Pancreas (tissue), 10 donors: Measurements from ENCODE around the gene KDM4C. TPM values are rescaled to one million over a fixed set of nuclear protein-coding genes. Genes with fewer than 3 reads are reported as not detected.

Experiments used
- ATAC-seq, 4 donors: fragments of 200-7000 bp; cut with Tn5 transposase; one replicate each; pipeline versions ENCODE4 v1.8.0 to v1.9.1; 2020; ENCODE audit warnings: mild to moderate bottlenecking in 4 of 4, moderate library complexity in 4 of 4
- DNase-seq, 6 donors: peaks; one replicate each; pipeline ENCODE4 v3.0.0-alpha.2; 2020
- FAIRE-seq: peaks from 2 replicates; lab custom pipeline; 2012; peaks lifted over from hg19 to GRCh38; lab: Jason Lieb, UNC
- H3K27ac ChIP-seq, 4 donors: fragments of 200-600 bp; sonication (generic); 1 replicate in 3 of 4; 2 replicates in 1 of 4; pipeline versions ENCODE4 v1.5.0 to v1.8.0; 2020
- H3K27me3 ChIP-seq, 4 donors: fragments of 200-600 bp; one replicate each; pipeline ENCODE4 v1.8.0; 2021
- H3K36me3 ChIP-seq, 3 donors: fragments of 200-600 bp; sonication (generic) in 1 of 3; one replicate each; pipeline versions ENCODE4 v1.5.0 to v1.8.0; 2020 to 2021
- H3K4me1 ChIP-seq, 3 donors: fragments of 200-600 bp; one replicate each; pipeline ENCODE4 v1.8.0; 2021
- H3K4me3 ChIP-seq, 4 donors: fragments of 200-600 bp; sonication (generic) in 2 of 4; one replicate each; pipeline versions ENCODE4 v1.5.0 to v1.8.0; 2020 to 2021
- H3K9me3 ChIP-seq, 4 donors: fragments of 200-600 bp; one replicate each; pipeline ENCODE4 v1.8.0; 2021
- WGBS, 2 donors: extraction: QIAGEN DNeasy Blood & Tissue Kit; methylation state at CpG; one replicate each; pipeline ENCODE4 v1.1.7; 2013; 5-methylcytosine and 5-hydroxymethylcytosine counted together
- intact Hi-C, 3 donors: fragments of 100-400 bp; cut with DNase I; formaldehyde crosslinking; loops; one replicate each; pipeline versions ENCODE4 v1.11.1 to v1.14.2; 2022
- polyA plus RNA-seq, 2 donors: library from polyadenylated mRNA; stranded (reverse); fragments of 200-250 nt; gene quantifications; one replicate each; pipeline ENCODE4 v1.2.3, GENCODE V29; 2013
- total RNA-seq, 6 donors: library from RNA; stranded (reverse); fragmentation: NEBNext Ultra II Directional in 4 of 6; extraction: Animal tissue kit (Norgen Biotek cat#: 25700) in 4 of 6; gene quantifications; one replicate each; pipeline versions ENCODE4 v1.2.1 to v1.2.4, GENCODE V29; 2021 to 2023
- TF ChIP-seq, protein P1 (sequence below), 4 donors: fragments of 200-600 bp; sonication (generic) in 3 of 4; IDR thresholded peaks; one replicate each; pipeline versions ENCODE4 v1.5.0 to v1.8.0; 2021; ENCODE audit warnings: antibody characterized with exemption in 4 of 4
- donor health status: healthy with polysubstance abuse.
- donor health status: DM: no; HTN: no; CAD: no; lungs with moderate emphysema.
- donor health status: DM: no; HTN: no; CAD: no.
- donor health status: control.
- donor health status: control.
- donor health status: Bipolar disorder and iron deficiency.
- donor health status: DM: yes; HTN: yes; CAD: no.
- donor health status: DM: no; HTN: no; CAD: no.
- donor health status: DM: no; HTN: no; CAD: no.
- donor health status: DM: yes; HTN: yes; CAD: no.

Gene KDM4C
- total and polyA plus RNA-seq, 8 donors: 10.5 to 30.8 (median 19.7) TPM

DNA sequence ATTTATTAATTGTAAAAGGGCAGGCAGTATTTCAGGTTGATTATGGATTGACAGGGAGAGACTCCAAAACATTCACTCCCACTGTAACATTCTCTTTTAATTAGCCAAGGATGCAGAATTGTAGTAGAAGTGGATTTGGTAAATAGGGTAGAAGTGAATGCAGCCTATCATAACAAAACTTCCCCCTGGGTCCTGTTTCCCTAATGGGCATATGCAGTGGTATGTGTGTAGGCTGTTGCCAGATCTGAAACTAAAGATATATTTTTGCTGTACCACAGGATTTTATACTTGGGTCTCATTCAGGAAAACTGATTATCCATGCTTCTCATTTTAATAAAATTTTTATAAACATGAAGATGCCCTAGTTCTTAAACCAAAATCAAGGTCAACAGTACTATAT is 351.2 kb downstream of the KDM4C start:
- no peaks in the 10 kb centered on the region for H3K4me1 ChIP-seq
- ATAC-seq (no peak), DNase-seq (no peak), FAIRE-seq (no peak)
- TF ChIP-seq, protein P1, sequence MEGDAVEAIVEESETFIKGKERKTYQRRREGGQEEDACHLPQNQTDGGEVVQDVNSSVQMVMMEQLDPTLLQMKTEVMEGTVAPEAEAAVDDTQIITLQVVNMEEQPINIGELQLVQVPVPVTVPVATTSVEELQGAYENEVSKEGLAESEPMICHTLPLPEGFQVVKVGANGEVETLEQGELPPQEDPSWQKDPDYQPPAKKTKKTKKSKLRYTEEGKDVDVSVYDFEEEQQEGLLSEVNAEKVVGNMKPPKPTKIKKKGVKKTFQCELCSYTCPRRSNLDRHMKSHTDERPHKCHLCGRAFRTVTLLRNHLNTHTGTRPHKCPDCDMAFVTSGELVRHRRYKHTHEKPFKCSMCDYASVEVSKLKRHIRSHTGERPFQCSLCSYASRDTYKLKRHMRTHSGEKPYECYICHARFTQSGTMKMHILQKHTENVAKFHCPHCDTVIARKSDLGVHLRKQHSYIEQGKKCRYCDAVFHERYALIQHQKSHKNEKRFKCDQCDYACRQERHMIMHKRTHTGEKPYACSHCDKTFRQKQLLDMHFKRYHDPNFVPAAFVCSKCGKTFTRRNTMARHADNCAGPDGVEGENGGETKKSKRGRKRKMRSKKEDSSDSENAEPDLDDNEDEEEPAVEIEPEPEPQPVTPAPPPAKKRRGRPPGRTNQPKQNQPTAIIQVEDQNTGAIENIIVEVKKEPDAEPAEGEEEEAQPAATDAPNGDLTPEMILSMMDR (IDR thresholded peaks at IDR 0.05): no peak
- H3K36me3 ChIP-seq: peaks cover 0 to 19% (median 4%) of the 10 kb centered on the region in 3 donors
- H3K9me3 ChIP-seq: no peaks in the 10 kb centered on the region
- intact Hi-C loops: no loop called here
- no peaks in the 10 kb centered on the region for H3K27me3 ChIP-seq
- no peak overlapping the region for H3K4me3 ChIP-seq
- no peak overlapping the region for H3K27ac ChIP-seq

DNA sequence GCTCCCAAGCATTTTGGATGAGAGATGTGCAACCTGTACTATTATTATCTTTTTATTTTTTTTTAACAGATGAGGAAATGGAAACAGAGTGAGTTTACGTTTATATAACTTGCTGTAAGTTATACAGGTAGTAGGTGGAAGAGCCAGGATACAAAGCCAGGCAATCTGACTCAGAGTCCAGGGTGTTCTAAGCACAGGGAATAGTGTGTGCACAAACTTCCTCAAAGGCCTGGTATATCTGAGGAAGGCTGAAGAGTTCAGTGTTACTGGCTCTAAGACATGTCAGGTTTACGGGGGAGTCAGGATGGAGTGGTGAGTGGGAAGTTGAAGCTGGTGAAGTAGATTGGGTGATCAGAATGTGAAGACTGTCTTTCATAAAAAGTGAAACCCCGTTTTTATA is 353.6 kb downstream of the KDM4C start:
- WGBS, 2 donors: 61 to 86% methylated on average over 3 of the region's 3 CpGs
- TF ChIP-seq, protein P1 (IDR thresholded peaks at IDR 0.05): no peak
- no peak for ATAC-seq
- Histone ChIP-seq H3K36me3 (peaks cover 0 to 3% (median 0%) of the 10 kb centered on the region in 3 donors), H3K9me3 (no peaks in the 10 kb centered on the region), H3K4me3 (no peak overlapping the region), H3K4me1 (no peaks in the 10 kb centered on the region), H3K27ac (no peak overlapping the region), H3K27me3 (no peaks in the 10 kb centered on the region)
- FAIRE-seq: no peak
- intact Hi-C loops: no loop called here
- DNase-seq: no peak

DNA sequence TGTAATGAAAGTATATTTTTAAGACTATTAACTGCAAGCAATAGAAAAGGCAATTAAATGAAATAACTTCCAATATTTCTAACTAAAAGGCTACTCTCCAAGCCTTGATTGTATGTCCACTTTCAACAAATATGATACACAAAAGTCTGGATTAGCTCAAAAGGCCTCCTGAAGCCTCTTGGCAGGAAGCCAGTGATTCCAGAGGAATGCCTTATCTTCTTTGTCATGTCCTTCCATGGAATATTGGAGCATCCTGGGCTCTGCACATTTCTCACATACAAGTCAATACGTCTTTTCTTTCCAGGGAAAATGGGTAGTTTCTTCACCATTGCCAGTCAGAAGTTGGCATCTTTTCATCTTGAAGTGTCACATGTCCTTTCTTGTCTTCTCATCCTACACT is 357.8 kb downstream of the KDM4C start:
- no peak overlapping the region for H3K27ac ChIP-seq
- intact Hi-C loops: no loop called here
- H3K4me3 ChIP-seq: no peak overlapping the region
- H3K9me3 ChIP-seq: no peaks in the 10 kb centered on the region
- H3K36me3 ChIP-seq: peaks cover 0 to 3% (median 0%) of the 10 kb centered on the region in 3 donors
- DNase-seq (no peak), ATAC-seq (no peak), FAIRE-seq (no peak)
- WGBS, 2 donors: 0 to 90% methylated on average over 1 of the region's 1 CpG
- peaks cover 0 to 9% (median 7%) of the 10 kb centered on the region in 3 donors for H3K4me1 ChIP-seq
- TF ChIP-seq, protein P1 (IDR thresholded peaks at IDR 0.05): no peak
- H3K27me3 ChIP-seq: no peaks in the 10 kb centered on the region

DNA sequence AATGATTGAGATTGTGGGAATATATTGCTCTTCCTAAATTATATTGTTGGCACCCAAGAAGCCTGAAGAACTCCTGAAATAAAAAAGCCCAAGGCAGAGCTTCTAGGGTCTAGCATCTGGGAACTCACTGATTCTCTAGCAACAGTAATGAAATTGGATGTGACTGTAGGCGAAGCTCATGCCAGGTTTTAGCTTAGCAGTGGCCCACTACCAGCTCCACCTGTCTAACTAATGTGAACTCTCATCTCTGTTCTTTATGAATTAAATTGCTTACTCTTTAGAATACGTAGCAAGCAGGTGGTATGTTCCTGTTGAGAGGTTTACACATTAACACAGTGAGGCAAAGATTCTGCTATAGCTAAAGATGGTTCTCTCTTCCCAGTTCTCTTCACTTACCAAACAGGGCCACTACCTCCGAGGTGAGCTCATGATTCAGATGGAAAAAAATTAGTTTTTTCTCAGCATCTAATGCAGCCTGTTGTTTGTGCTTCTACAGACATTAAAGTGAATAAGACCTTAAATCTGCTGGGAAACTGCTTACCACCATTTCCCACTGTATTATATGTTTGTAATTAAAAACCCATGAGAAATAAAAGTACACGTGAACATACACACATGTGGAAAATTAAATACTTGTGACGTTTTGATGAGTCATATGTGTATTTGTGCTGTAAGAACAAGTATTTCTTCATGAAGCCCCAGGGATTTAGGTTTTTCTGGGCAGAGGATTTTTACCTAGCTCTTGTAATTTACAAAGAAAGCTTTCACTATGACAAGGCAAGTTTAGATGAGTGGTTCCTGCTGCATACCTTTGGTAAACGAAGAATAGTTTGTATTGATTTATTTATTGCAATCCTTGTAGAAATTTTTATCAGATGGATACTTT is 360.1 kb downstream of the KDM4C start:
- TF ChIP-seq, protein P1 (IDR thresholded peaks at IDR 0.05): no peak
- DNase-seq (no peak), ATAC-seq (peak; percentile 31 to 41 (median 34)), FAIRE-seq (no peak)
- Histone ChIP-seq H3K9me3 (no peaks in the 10 kb centered on the region), H3K36me3 (no peaks in the 10 kb centered on the region), H3K27me3 (no peaks in the 10 kb centered on the region), H3K4me1 (peaks cover 0 to 16% (median 7%) of the 10 kb centered on the region in 3 donors), H3K4me3 (no peak overlapping the region), H3K27ac (no peak overlapping the region)
- intact Hi-C loops: no loop called here
- WGBS, 2 donors: 54 to 56% methylated on average over 6 of the region's 6 CpGs

DNA sequence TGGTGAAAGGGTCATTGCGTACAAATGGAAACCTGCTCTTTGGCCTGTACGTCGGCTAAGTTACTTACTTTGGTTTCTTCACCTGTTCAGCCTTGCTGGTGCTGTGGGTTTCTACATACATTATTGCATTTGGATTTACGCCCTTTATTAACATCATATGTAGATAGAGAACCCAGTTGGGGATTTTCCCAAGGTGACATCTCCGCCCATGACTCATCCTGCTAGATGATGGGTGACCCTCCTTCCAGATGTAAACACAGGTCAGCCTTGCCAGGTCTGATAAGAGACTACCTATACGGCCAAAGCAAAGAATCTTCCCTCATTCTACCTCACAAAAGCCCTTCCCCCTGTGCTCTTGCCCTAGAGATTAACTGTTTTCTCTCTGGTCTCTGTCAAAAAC is 360.9 kb downstream of the KDM4C start:
- Histone ChIP-seq H3K4me3 (no peak overlapping the region), H3K27ac (no peak overlapping the region), H3K27me3 (no peaks in the 10 kb centered on the region), H3K4me1 (peaks cover 0 to 16% (median 7%) of the 10 kb centered on the region in 3 donors), H3K36me3 (no peaks in the 10 kb centered on the region), H3K9me3 (no peaks in the 10 kb centered on the region)
- TF ChIP-seq, protein P1 (IDR thresholded peaks at IDR 0.05): no peak
- intact Hi-C loops: no loop called here
- 80 to 81% methylated on average over 6 of the region's 6 CpGs for WGBS, 2 donors
- ATAC-seq (peak in 3 of 4 donors; percentile 18 to 33 (median 28)), FAIRE-seq (no peak), DNase-seq (no peak)
